Measurements from ENCODE around the gene OR6Q1.
A peak's percentile ranks its signal among the peaks of the same experiment; 100 is the strongest.
"Not testable (repeated sequence)": the region's sequence is repeated elsewhere in the genome, so short reads cannot be mapped to it uniquely, and the experiment has no call there.

Gene OR6Q1

DNA sequence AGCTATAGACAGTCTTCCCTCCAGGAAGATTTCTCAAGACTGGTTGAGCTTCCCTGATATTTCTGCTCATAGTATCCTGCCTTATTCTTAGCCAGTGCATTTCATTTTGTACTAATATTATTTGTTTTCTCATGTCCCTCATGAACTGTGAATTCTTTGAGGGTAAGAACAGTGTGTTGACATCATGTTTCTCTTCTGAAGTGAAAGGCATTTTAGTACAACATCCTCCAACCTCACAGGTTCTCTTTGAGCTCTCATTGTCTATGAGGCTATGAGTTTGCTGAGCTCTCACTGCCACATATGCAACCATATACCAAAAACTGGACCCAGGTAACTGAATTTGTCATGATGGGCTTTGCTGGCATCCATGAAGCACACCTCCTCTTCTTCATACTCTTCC is at the start of gene OR6Q1:
Gene OR6Q1 (plus strand): TSS at position 301 of the 400 bp plus-strand sequence. CDS start 0 bp downstream, at position 301.
- DNase-seq, result no peak
- in situ Hi-C loops (cut with HindIII; ENCODE audit: low pct_ligation_motif_present, low pct_unique_long_range_greater_than_20kb, low sequenced_read_pairs), result no loop called here

GRCh38 chr11:57981536-57981935 is 49.2 kb upstream of the OR6Q1 start:
- DNase-seq, result no peak
- in situ Hi-C loops (cut with HindIII; ENCODE audit: low pct_ligation_motif_present, low pct_unique_long_range_greater_than_20kb, low sequenced_read_pairs), result no loop called here

- DNase-seq, result no peak
- in situ Hi-C loops (cut with HindIII; ENCODE audit: low pct_ligation_motif_present, low pct_unique_long_range_greater_than_20kb, low sequenced_read_pairs), result no loop called here
Measured at GRCh38 chr11:57982776-57983175, 48.0 kb upstream of the OR6Q1 start.

- in situ Hi-C loops (cut with HindIII; ENCODE audit: low pct_ligation_motif_present, low pct_unique_long_range_greater_than_20kb, low sequenced_read_pairs), result no loop called here
- DNase-seq, result no peak
Measured at GRCh38 chr11:57983191-57983590, 47.6 kb upstream of the OR6Q1 start.

GRCh38 chr11:57999523-57999922 is 31.2 kb upstream of the OR6Q1 start:
- DNase-seq; in situ Hi-C loops (cut with HindIII; ENCODE audit: low pct_ligation_motif_present, low pct_unique_long_range_greater_than_20kb, low sequenced_read_pairs): not testable (repeated sequence)

DNA sequence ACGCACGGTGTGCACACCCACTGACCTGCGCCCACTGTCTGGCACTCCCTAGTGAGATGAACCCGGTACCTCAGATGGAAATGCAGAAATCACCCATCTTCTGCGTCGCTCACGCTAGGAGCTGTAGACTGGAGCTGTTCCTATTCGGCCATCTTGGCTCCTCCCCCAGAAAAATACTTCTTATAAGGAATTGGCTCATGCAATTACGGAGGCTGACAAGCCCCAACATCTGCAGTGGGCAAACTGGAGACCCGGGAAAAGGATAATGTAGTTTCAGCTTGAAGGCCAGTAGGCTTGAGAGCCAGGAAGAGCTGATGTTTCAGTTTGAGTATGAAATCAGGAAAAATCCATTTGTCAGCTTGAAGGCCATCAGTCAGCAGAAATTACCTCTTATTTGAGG is 30.7 kb upstream of the OR6Q1 start:
- DNase-seq; in situ Hi-C loops (cut with HindIII; ENCODE audit: low pct_ligation_motif_present, low pct_unique_long_range_greater_than_20kb, low sequenced_read_pairs): not testable (repeated sequence)

DNA sequence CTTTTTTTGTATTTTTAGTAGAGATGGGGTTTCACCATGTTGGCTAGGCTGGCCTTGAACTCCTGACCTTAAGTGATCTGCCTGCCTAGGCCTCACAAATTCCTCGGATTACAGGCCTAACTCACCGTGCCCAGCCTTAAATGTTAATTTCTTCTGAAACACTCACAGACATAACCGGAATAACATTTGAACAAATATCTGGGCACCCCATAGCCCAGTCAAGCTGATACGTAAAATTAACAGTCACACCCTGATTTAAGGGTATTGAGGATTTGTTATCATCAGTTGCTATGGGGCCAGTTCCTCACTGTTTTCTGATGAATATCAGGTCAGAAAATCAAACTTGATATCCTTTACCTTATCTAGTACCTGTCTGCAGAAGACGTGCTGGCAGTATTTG is 30.1 kb upstream of the OR6Q1 start:
- in situ Hi-C loops (cut with HindIII; ENCODE audit: low pct_ligation_motif_present, low pct_unique_long_range_greater_than_20kb, low sequenced_read_pairs), result no loop called here
- no peak for DNase-seq

DNA sequence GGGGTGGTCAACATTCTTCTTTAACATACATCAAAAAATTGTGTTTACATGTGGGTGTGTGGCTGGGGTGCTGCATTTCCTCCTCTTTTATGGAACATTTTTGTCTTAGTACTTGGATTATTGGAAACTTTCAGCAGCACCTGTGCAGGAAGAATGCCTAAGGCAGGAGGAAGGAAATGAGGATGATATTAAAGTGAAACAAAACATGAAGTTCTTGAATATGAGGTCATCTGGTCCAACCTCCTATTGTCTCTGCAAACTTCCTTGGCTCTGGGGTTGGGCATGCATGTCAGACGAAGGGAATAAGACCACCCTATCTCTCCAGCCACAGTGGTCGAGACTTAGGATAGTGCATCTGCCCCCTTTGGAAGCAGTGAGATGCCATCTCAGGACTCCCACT is 27.7 kb upstream of the OR6Q1 start:
- in situ Hi-C loops (cut with HindIII; ENCODE audit: low pct_ligation_motif_present, low pct_unique_long_range_greater_than_20kb, low sequenced_read_pairs), result no loop called here
- no peak for DNase-seq

- no peak for DNase-seq
- in situ Hi-C loops (cut with HindIII; ENCODE audit: low pct_ligation_motif_present, low pct_unique_long_range_greater_than_20kb, low sequenced_read_pairs), result no loop called here
Measured at GRCh38 chr11:58003591-58003990, 27.2 kb upstream of the OR6Q1 start.

DNA sequence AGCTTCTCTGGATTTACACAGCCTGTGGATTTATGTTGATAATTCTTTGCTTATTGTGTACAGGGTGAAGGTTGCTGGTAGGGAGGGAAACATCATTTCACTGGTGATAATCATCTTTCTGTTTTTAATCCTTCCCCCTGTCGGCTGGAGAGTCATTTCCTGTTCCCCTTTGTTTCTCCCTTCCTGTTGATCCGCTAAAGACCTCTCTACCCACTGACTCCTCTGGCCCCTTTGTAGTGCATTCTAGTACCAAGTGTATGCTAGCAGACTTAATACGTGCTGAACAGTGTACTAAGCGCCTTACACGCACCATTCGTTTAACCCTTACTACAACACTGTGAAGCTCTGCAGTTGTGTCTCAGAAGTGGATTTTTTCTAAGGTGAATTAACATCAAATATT is 26.1 kb upstream of the OR6Q1 start:
- no peak for DNase-seq
- in situ Hi-C loops (cut with HindIII; ENCODE audit: low pct_ligation_motif_present, low pct_unique_long_range_greater_than_20kb, low sequenced_read_pairs), result no loop called here

- in situ Hi-C loops (cut with HindIII; ENCODE audit: low pct_ligation_motif_present, low pct_unique_long_range_greater_than_20kb, low sequenced_read_pairs), result no loop called here
Measured at GRCh38 chr11:58006940-58007339, 23.8 kb upstream of the OR6Q1 start.

DNA sequence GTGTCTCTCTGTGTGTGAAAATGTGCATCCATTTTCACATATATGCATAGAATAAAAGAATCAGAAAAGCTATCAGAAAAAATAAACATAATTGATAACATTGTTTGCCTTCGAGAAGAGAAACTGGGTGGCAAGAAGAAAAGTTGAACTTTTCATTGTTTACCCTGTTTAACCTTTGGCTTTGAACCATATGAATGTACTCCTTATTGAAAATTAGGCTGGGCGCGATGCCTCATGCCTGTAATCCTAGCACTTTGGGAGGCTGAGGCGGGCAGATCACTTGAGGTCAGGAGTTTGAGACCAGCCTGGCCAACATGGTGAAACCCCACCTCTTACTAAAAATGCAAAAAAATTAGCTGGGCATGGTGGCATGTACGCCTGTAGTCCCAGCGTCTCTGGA is 19.0 kb upstream of the OR6Q1 start:
- DNase-seq, result no peak
- in situ Hi-C loops (cut with HindIII; ENCODE audit: low pct_ligation_motif_present, low pct_unique_long_range_greater_than_20kb, low sequenced_read_pairs), result no loop called here

More at GRCh38 chr11:58006940-58007339, 23.8 kb upstream of the OR6Q1 start:
- peak; percentile 83 for DNase-seq

DNA sequence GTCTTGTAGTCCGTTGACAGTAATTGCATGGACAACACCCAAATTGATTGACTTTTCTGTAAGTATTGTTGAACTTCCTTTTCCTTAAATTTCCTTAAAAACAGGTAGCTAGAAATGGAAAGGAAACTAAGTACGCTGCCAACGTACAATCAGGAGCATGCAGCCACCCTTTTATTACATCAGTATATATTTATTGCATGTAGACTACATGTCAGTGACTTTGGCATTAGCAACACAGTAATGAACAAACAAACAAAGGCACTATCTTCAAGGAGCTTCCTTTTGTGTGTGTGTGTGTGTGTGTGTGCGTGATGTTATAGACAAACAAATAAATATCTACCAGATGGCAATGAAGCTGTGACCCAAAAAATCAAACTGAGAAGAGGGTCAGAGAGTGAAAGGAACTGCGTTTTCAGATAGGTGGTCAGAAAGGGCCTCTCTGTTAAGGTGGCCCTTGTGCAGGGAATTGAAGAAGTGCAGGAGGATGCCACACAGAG is 7.3 kb upstream of the OR6Q1 start, which contains the start of gene OR9Q1:
Gene OR9Q1 (plus strand): TSS at position 447 of the 497 bp plus-strand sequence. CDS start 155,564 bp downstream, outside the sequence.
- DNase-seq, result no peak
- in situ Hi-C loops (cut with HindIII; ENCODE audit: low pct_ligation_motif_present, low pct_unique_long_range_greater_than_20kb, low sequenced_read_pairs), result no loop called here

DNA sequence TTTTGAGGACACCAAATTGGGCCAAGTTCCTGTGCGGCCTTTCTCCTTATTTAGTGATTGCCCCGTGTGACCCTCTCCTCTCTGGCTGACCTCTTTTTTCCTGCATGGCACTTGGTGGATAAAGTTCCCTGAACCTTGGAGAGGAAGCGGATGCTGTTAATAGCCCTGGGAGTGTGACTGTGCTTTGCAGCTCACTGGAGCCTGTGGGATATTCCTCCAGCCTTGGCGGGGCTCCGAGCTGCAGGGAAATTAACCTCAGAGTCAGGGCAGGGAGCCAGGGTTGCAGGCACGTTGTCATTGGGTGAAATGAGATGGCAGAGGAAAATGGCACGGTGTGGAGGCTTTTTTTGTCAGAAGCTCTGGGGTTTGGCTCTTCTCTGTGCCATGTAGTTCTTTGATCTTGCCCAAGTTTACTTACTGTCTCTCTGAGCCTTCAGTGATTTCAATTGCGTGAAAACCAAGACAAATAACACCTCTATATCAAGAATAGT is 6.1 kb upstream of the OR6Q1 start:
- peak; percentile 88 for DNase-seq
- in situ Hi-C loops (cut with HindIII; ENCODE audit: low pct_ligation_motif_present, low pct_unique_long_range_greater_than_20kb, low sequenced_read_pairs), result no loop called here

- DNase-seq, result no peak
Measured at GRCh38 chr11:58027341-58027740, 3.4 kb upstream of the OR6Q1 start.

GRCh38 chr11:58028687-58029411 is 1.9 kb upstream of the OR6Q1 start:
- in situ Hi-C loops (cut with HindIII; ENCODE audit: low pct_ligation_motif_present, low pct_unique_long_range_greater_than_20kb, low sequenced_read_pairs), result no loop called here
- DNase-seq, result no peak

More at GRCh38 chr11:58027341-58027740, 3.4 kb upstream of the OR6Q1 start:
- in situ Hi-C loops (cut with HindIII; ENCODE audit: low pct_ligation_motif_present, low pct_unique_long_range_greater_than_20kb, low sequenced_read_pairs), result no loop called here

DNA sequence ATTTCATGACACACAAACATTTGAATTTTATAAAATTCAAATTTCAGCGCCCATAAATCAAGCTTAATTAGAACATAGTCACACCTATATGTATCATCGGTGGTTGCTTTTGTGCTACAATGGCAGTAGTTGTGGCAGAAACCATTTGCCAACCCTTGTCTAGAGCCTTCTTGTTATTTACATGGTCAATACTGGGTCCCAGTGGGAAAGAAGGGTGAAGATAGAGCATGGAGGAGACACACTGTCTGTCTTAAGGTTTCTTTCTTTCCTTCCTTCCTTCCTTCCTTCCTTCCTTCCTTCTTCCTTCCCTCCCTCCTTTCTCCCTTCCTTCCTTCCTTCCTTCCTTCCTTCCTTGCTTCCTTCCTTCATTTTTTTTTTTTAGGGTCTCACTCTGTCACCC is 3.7 kb downstream of the OR6Q1 start:
- in situ Hi-C loops (cut with HindIII; ENCODE audit: low pct_ligation_motif_present, low pct_unique_long_range_greater_than_20kb, low sequenced_read_pairs), result no loop called here
- DNase-seq, result no peak

GRCh38 chr11:58039589-58039988 is 8.8 kb downstream of the OR6Q1 start:
- in situ Hi-C loops (cut with HindIII; ENCODE audit: low pct_ligation_motif_present, low pct_unique_long_range_greater_than_20kb, low sequenced_read_pairs), result no loop called here
- DNase-seq, result no peak

GRCh38 chr11:58043379-58043778 is 12.6 kb downstream of the OR6Q1 start:
- no peak for DNase-seq
- in situ Hi-C loops (cut with HindIII; ENCODE audit: low pct_ligation_motif_present, low pct_unique_long_range_greater_than_20kb, low sequenced_read_pairs), result no loop called here

DNA sequence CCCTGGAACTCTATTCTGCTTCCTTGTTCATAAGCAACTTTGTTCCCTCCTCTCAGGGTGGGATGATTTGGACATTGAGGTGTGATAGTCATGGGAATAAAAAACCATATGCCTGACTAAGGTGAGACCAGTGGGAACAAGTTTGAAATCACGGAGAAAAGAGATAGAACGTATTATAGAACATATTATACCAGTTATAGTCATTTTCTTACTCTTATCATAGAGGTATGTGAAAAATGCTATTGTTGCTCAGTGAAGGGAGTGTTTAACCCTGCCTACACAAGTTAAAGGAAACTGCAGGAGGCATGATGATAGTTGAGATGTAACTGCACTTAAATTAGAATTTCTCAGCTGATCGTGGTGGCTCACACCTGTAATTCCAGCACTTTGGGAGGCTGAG is 15.5 kb downstream of the OR6Q1 start:
- DNase-seq, result no peak
- in situ Hi-C loops (cut with HindIII; ENCODE audit: low pct_ligation_motif_present, low pct_unique_long_range_greater_than_20kb, low sequenced_read_pairs), result no loop called here
